ENCODE data around the gene DOC2B.
"Not testable (repeated sequence)": the region's sequence is repeated elsewhere in the genome, so short reads cannot be mapped to it uniquely, and the experiment has no call there.

Gene DOC2B

GRCh38 chr17:213286-214105 lies 32.0 kb upstream of the DOC2B start:
- DNase-seq (ENCODE audit: low read depth in 2 of 2) = no peak

GRCh38 chr17:210402-210801 lies 29.0 kb upstream of the DOC2B start:
- DNase-seq (ENCODE audit: low read depth in 2 of 2) = no peak

- DNase-seq (ENCODE audit: low read depth in 2 of 2) = no peak
Measured at GRCh38 chr17:208429-208828, 27.0 kb upstream of the DOC2B start.

GRCh38 chr17:207775-208174 lies 26.3 kb upstream of the DOC2B start:
- DNase-seq (ENCODE audit: low read depth in 2 of 2) = no peak

- no peak for DNase-seq (ENCODE audit: low read depth in 2 of 2)
Measured at GRCh38 chr17:206941-207560, 25.6 kb upstream of the DOC2B start.

- not testable (repeated sequence) for DNase-seq (ENCODE audit: low read depth in 2 of 2)
Measured at GRCh38 chr17:206484-206883, 25.0 kb upstream of the DOC2B start.

GRCh38 chr17:205817-206216 lies 24.4 kb upstream of the DOC2B start:
- DNase-seq (ENCODE audit: low read depth in 2 of 2) = no peak

- no peak for DNase-seq (ENCODE audit: low read depth in 2 of 2)
Measured at GRCh38 chr17:205148-205669, 23.8 kb upstream of the DOC2B start.

GRCh38 chr17:204427-205147 lies 23.1 kb upstream of the DOC2B start:
- DNase-seq (ENCODE audit: low read depth in 2 of 2) = no peak

GRCh38 chr17:202501-202951 lies 21.1 kb upstream of the DOC2B start:
- DNase-seq (ENCODE audit: low read depth in 2 of 2) = no peak

- not testable (repeated sequence) for DNase-seq (ENCODE audit: low read depth in 2 of 2)
Measured at GRCh38 chr17:201736-202135, 20.3 kb upstream of the DOC2B start.

GRCh38 chr17:201257-201656 lies 19.8 kb upstream of the DOC2B start:
- not testable (repeated sequence) for DNase-seq (ENCODE audit: low read depth in 2 of 2)

- no peak for DNase-seq (ENCODE audit: low read depth in 2 of 2)
Measured at GRCh38 chr17:200586-200985, 19.1 kb upstream of the DOC2B start.

- no peak for DNase-seq (ENCODE audit: low read depth in 2 of 2)
Measured at GRCh38 chr17:199806-200545, 18.5 kb upstream of the DOC2B start.

- DNase-seq (ENCODE audit: low read depth in 2 of 2) = no peak
Measured at GRCh38 chr17:199191-199604, 17.7 kb upstream of the DOC2B start.

GRCh38 chr17:198225-198624 lies 16.8 kb upstream of the DOC2B start:
- DNase-seq (ENCODE audit: low read depth in 2 of 2) = not testable (repeated sequence)

- no peak for DNase-seq (ENCODE audit: low read depth in 2 of 2)
Measured at GRCh38 chr17:197352-197751, 15.9 kb upstream of the DOC2B start.

GRCh38 chr17:194828-195602 lies 13.6 kb upstream of the DOC2B start:
- no peak for DNase-seq (ENCODE audit: low read depth in 2 of 2)

- no peak for DNase-seq (ENCODE audit: low read depth in 2 of 2)
Measured at GRCh38 chr17:193841-194806, 12.7 kb upstream of the DOC2B start.

- no peak for DNase-seq (ENCODE audit: low read depth in 2 of 2)
Measured at GRCh38 chr17:193426-193810, 12.0 kb upstream of the DOC2B start.
